ENCODE results near the gene FOXJ3.

- TF ChIP-seq CTCF (IDR thresholded peaks at IDR 0.05) (no peak), NFIC (IDR thresholded peaks at IDR 0.05; ENCODE audit: borderline replicate concordance) (no peak), YY1 (IDR thresholded peaks at IDR 0.05; ENCODE audit: low read depth) (no peak), EZH2phosphoT487 (IDR thresholded peaks at IDR 0.05; ENCODE audit: borderline replicate concordance, low read depth) (no peak), ZBTB33 (IDR thresholded peaks at IDR 0.05; ENCODE audit: borderline replicate concordance, low read depth) (no peak), JUND (IDR thresholded peaks at IDR 0.05) (no peak), TAF1 (IDR thresholded peaks at IDR 0.05; ENCODE audit: borderline replicate concordance, low read depth, low read length) (no peak), SIN3A (IDR thresholded peaks at IDR 0.05; ENCODE audit: borderline replicate concordance, low read depth, low read length) (no peak), FOSL2 (IDR thresholded peaks at IDR 0.05; ENCODE audit: borderline replicate concordance, low read depth) (no peak)
Measured at GRCh38 chr1:42250164-42250563, 84.9 kb downstream of the FOXJ3 start.
